Astrocyte of the spinal cord (primary cell): Measurements from ENCODE around the gene AVPR1A.
"Not testable (repeated sequence)": the region's sequence is repeated elsewhere in the genome, so short reads cannot be mapped to it uniquely, and the experiment has no call there.

ENCODE experiments used
- DNase-seq: peaks from one replicate; pipeline ENCODE4 v3.0.0; 2011; ENCODE audit warnings: low read depth, low spot score
- H3K4me3 ChIP-seq: 2 replicates; pipeline ENCODE4 v1.5.1; 2011; ENCODE audit warnings: low read depth, mild to moderate bottlenecking, low read length, moderate library complexity
- in situ Hi-C: cut with HindIII; loops from 2 replicates; pipeline ENCODE4 v1.10.0; 2017; ENCODE audit warnings: low sequenced_read_pairs
- TF ChIP-seq, protein P1 (sequence below): IDR thresholded peaks from 2 replicates; pipeline ENCODE4 v1.5.1; 2012; ENCODE audit warnings: low read depth, mild to moderate bottlenecking, low read length, inconsistent platforms

AVPR1A gene

GRCh38 chr12:63150713-63151622, at the start of gene AVPR1A:
AVPR1A (minus strand) TSS chr12:63151201; CDS start chr12:63150836, 365 bp downstream.
- peak within 1 kb of the TSS; percentile 26 for H3K4me3 ChIP-seq

DNA sequence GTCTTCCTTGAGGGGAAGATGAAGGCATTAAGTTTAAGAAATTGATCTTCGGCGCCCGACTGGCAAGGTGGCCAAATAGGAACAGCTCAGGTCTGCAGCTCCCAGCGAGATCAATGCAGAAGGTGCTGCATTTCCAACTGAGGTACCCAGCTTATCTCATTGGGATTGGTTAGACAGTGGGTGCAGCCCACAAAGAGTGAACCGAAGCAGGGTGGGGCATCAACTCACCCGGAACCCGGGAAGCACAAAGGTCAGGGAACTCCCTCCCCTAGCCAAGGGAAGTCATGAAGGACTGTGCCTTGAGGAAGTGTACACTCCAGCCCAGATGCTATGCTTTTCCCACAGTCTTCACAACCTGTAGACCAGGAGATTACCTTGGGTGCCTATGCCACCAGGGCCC, 45.2 kb upstream of the AVPR1A start:
- no peak for DNase-seq
- TF ChIP-seq, protein P1, sequence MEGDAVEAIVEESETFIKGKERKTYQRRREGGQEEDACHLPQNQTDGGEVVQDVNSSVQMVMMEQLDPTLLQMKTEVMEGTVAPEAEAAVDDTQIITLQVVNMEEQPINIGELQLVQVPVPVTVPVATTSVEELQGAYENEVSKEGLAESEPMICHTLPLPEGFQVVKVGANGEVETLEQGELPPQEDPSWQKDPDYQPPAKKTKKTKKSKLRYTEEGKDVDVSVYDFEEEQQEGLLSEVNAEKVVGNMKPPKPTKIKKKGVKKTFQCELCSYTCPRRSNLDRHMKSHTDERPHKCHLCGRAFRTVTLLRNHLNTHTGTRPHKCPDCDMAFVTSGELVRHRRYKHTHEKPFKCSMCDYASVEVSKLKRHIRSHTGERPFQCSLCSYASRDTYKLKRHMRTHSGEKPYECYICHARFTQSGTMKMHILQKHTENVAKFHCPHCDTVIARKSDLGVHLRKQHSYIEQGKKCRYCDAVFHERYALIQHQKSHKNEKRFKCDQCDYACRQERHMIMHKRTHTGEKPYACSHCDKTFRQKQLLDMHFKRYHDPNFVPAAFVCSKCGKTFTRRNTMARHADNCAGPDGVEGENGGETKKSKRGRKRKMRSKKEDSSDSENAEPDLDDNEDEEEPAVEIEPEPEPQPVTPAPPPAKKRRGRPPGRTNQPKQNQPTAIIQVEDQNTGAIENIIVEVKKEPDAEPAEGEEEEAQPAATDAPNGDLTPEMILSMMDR = no peak
- no peak overlapping the region for H3K4me3 ChIP-seq
- in situ Hi-C loops = no loop called here

More at GRCh38 chr12:63150713-63151622, at the start of gene AVPR1A:
- DNase-seq = peak; percentile 5
- TF ChIP-seq, protein P1 = no peak
- in situ Hi-C loops = no loop called here

DNA sequence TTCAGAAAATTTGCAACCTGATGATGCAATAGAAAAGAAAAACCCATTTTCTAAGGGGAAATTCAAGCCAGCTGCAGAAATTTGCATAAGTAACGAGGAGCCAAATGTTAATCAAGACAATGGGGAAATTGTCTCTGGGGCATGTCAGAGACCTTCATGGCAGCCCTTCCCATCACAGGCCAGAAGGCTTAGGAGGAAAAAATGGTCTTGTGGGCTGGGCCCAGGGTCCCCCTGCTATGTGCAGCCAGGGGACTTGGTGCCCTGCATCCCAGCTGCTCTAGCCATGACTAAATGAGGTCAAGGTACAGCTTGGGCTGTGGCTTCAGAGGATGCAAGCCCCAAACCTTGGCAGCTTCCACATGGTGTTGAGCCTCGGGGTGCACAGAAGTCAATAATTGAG, 28.2 kb upstream of the AVPR1A start:
- no peak for DNase-seq
- TF ChIP-seq, protein P1 = no peak
- H3K4me3 ChIP-seq = no peak overlapping the region
- in situ Hi-C loops = no loop called here

DNA sequence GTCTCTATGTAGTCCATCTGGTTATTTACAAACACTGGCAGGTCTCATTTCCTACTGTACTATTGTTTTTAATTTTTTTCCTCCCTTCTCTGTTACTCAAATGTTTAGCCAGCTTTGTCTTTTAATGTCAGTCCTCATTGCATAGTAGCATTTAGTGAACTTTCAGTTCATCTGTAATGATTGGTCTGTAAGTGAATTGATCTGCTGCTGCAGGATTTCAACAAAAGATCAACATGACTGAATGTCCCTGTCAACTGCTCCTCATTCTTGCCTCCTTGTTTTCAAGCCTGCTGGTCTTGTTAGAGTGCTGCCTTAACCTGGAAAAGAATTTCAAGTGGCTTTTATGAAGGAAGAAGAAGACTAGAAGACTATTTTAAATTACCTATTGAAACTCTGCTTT, 19.3 kb upstream of the AVPR1A start:
- in situ Hi-C loops = no loop called here
- no peak overlapping the region for H3K4me3 ChIP-seq
- DNase-seq = no peak
- TF ChIP-seq, protein P1 = no peak

- DNase-seq, H3K4me3 ChIP-seq, in situ Hi-C loops: not testable (repeated sequence)
Observed at GRCh38 chr12:63167741-63168140, 16.7 kb upstream of the AVPR1A start.

DNA sequence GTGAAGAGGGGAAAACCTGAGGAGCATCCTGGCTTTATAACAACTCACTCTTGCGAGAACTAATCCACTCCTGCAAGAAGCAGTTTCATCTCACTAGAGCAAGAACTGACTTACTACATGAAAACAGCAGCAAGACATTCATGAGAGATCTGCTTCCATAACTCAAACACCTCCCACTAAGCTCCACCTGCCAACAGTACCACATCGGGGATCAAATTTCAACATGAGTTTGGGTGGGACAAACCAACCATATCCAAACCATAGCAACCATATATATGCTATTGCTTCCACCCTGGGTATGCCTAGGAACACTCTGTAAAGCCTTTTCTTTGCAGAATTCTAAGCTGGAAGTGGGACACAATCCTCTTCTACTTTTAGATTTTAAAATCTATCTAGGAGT, 13.9 kb upstream of the AVPR1A start:
- in situ Hi-C loops = no loop called here
- TF ChIP-seq, protein P1 = no peak
- DNase-seq = no peak
- H3K4me3 ChIP-seq = no peak overlapping the region

DNA sequence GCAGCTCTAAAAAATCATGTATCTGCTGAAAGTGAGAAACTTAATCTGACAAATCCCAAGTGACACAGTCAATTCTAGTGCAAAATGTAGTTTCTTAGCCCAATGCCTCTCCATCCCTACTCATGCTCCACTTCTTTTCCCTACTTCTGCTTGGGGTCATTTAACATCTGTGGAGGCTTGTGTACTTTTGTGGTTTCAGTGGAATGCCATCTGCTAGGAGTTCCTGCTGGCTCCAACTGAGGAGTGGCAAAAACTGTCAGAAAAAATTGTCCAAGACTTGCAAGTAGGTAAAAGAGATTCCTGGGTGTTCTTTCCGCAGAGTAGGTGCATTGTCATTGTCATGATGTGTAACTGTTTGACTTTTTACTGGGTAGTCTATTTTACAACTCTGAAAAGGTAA, 12.5 kb upstream of the AVPR1A start:
- in situ Hi-C loops = no loop called here
- TF ChIP-seq, protein P1 = no peak
- DNase-seq = no peak
- H3K4me3 ChIP-seq = no peak overlapping the region
